ENCODE measurements around the gene DNAH12.

The DNAH12 gene, protein sequence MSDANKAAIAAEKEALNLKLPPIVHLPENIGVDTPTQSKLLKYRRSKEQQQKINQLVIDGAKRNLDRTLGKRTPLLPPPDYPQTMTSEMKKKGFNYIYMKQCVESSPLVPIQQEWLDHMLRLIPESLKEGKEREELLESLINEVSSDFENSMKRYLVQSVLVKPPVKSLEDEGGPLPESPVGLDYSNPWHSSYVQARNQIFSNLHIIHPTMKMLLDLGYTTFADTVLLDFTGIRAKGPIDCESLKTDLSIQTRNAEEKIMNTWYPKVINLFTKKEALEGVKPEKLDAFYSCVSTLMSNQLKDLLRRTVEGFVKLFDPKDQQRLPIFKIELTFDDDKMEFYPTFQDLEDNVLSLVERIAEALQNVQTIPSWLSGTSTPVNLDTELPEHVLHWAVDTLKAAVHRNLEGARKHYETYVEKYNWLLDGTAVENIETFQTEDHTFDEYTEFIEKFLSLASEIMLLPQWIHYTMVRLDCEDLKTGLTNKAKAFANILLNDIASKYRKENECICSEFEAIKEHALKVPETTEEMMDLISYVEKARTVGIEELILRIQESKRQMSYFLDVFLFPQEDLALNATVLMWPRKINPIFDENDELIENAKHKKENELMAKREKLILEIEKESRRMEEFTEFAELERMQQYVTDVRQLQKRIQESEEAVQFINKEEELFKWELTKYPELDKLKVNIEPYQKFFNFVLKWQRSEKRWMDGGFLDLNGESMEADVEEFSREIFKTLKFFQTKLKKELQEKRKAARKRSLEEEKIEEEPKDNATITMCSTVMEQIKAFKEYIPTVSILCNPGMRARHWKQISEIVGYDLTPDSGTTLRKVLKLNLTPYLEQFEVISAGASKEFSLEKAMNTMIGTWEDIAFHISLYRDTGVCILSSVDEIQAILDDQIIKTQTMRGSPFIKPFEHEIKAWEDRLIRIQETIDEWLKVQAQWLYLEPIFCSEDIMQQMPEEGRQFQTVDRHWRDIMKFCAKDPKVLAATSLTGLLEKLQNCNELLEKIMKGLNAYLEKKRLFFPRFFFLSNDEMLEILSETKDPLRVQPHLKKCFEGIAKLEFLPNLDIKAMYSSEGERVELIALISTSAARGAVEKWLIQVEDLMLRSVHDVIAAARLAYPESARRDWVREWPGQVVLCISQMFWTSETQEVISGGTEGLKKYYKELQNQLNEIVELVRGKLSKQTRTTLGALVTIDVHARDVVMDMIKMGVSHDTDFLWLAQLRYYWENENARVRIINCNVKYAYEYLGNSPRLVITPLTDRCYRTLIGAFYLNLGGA (N-terminal part only)

DNA sequence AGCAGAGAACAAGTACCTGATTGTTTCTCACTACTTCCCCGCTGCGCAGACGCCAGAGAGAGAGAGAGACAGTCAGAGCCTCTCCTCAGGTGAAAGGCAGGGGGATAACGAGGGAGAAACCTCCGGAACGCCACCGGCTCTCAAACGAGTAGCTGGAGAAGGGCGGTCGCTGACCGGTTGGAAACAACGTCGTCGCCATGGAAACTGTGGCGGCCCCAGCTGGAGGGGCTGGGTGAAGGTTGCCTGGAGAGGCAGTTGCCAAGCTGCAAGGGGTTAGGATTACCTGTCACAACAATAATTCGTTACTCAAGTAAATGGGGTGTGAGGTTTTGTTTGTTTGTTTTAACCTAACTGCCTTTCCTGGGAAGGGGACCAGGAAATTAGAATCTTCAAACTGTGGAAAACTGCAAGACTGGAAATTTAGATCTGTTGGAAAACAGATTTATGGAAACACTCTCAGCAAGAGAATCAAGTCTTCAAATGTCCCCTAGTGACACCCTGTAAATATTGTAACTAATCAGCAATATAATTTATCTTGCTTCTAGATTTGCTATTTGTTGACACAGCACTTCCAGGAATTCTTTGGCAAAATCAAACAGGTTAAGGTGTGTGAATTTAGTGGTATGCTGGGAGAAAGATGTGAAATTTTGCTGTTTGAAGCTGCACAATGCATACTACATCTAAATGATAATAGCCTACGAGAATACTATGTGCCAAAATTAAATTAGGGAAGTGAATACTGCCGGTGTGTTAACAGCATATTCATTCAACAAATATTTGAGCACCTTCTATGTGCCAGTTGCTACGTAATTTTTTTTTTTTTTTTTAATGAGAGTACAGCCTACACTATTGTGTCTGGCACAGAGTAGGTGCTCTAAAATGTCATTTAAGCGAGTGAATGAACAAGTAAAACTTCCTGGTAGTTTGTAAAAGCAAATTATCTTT lies at the start of gene DNAH12:
Gene DNAH12 (minus strand): TSS at position 164 of the 945 bp plus-strand sequence. CDS start 1,474 bp downstream, outside the sequence.
- Mint-ChIP-seq H3K9me3 (no peaks in the 10 kb centered on the region), H3K36me3 (ENCODE audit: low read depth) (no peaks in the 10 kb centered on the region), H3K4me1 (ENCODE audit: low read depth) (peaks cover 6% of the 10 kb centered on the region), H3K27ac (no peak within 1 kb of the TSS), H3K4me3 (no peak within 1 kb of the TSS), H3K27me3 (ENCODE audit: low read depth) (peaks cover 8% of the 10 kb centered on the region)
- no peak for DNase-seq (ENCODE audit: low spot score)

DNA sequence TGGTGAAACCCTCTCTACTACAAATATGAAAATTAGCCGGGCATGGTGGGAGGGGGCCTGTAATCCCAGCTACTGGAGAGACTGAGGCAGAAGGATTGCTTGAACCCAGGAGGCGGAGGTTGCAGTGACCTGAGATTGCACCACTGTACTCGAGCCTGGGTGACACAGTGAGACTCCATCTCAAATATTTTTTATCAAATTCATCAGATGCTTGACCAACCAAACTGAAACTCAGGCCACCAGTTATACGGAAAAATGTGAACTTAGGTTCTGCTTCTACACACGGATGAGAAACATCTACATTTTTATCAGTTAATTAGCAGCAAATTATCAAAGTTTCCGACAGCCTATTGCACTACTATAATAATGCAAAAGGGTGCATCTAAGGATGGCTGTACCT lies 48.2 kb upstream of the DNAH12 start:
- Mint-ChIP-seq H3K4me1 (ENCODE audit: low read depth) (peaks cover 26% of the 10 kb centered on the region), H3K27me3 (ENCODE audit: low read depth) (no peaks in the 10 kb centered on the region), H3K4me3 (no peak overlapping the region), H3K36me3 (ENCODE audit: low read depth) (peaks cover 17% of the 10 kb centered on the region), H3K27ac (no peak overlapping the region), H3K9me3 (no peaks in the 10 kb centered on the region)
- DNase-seq (ENCODE audit: low spot score) = no peak

DNA sequence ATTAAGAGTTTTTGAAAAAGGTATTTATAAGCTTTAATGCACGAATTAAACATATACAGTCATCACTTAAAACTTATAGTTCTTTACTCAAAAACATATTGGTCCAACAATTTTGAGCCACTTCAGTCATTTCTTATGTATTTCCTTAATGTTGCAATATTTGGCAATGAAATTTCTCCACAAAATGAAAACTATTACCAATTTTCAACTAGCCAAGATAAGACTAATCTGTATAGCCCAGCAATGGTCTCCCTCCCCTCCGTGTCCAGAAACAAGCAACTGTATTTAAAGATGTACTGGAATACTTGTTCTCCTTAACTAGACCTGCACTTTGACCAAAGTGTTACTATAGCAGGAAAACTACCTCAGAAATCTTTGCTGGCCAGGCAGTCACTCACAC lies 43.8 kb upstream of the DNAH12 start:
- Mint-ChIP-seq H3K27ac (no peak overlapping the region), H3K4me3 (no peak overlapping the region), H3K36me3 (ENCODE audit: low read depth) (peaks cover 20% of the 10 kb centered on the region), H3K27me3 (ENCODE audit: low read depth) (no peaks in the 10 kb centered on the region), H3K4me1 (ENCODE audit: low read depth) (peaks cover 7% of the 10 kb centered on the region), H3K9me3 (no peaks in the 10 kb centered on the region)
- DNase-seq (ENCODE audit: low spot score) = no peak

DNA sequence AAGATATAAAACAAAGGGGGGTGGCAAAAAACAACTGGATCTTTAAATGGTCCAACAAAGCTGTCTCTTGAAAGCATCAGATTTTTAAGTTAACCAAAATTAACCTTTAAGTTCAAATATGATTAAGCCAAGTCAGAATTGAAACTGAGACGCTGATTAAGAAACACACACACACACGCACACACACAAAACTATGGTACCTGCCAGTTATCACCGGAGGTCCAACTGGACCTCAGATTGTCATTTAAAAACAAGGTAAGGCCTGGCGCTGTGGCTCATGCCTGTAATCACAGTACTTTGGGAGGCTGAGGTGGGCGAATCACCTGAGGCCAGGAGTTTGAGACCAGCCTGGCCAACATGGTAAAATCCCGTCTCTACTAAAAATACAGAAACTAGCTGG lies 42.6 kb upstream of the DNAH12 start:
- H3K4me3 Mint-ChIP-seq = no peak overlapping the region
- DNase-seq (ENCODE audit: low spot score) = no peak

DNA sequence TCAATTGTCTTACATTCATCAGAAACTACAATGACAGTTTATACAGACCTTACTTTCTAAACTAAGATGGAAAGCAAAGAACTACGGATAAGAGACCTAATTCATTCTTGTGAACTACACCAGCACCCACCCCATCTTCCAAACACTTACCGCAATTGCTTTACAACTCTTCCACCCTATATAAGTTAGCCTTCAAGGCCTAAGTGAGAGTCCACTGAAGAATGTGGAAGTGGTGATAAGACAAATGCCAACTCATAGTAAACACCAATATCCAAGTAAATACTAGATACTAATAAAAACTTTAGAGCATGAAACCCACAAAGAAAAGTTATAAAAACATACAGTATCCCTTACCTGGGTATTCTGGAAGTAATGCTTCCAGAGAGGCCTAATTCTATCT lies 39.4 kb upstream of the DNAH12 start:
- Mint-ChIP-seq H3K27me3 (ENCODE audit: low read depth) (no peaks in the 10 kb centered on the region), H3K36me3 (ENCODE audit: low read depth) (peaks cover 40% of the 10 kb centered on the region), H3K4me3 (no peak overlapping the region), H3K4me1 (ENCODE audit: low read depth) (no peaks in the 10 kb centered on the region), H3K9me3 (no peaks in the 10 kb centered on the region), H3K27ac (no peak overlapping the region)
- DNase-seq (ENCODE audit: low spot score) = no peak

More for the DNA sequence above, 42.6 kb upstream of the DNAH12 start:
- Mint-ChIP-seq H3K9me3 (no peaks in the 10 kb centered on the region), H3K27ac (no peak overlapping the region), H3K36me3 (ENCODE audit: low read depth) (peaks cover 23% of the 10 kb centered on the region), H3K27me3 (ENCODE audit: low read depth) (no peaks in the 10 kb centered on the region), H3K4me1 (ENCODE audit: low read depth) (peaks cover 3% of the 10 kb centered on the region)

DNA sequence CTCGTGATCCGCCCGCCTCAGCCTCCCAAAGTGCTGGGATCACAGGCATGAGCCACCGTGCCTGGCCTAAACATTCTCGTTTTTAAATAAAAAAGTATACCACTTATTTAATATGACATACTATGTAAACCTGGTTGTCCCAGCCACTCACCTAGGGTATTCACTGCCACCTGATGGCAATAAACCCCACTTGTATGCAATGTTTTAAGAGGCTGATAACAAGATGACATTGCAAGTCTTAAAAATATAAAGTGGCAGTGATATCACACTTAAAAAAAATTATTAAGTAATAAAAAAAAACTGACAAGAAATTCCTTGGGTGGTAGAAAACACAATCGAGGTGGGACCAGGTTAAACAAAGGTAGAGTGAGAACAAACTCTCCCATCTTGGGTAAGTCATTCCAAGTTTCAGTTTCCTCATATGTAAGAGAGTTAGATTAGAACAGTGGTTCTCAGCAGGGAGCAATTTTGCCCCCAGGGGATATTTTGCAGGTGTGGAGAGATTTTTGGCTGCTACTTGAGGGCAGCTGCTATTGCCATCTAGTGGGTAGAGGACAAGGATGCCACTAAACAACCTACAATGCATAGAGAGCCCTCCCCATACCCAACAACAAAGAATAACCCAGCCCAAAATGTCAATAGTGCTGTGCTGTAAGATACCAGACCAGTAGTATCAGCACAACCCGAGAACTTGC lies 38.5 kb upstream of the DNAH12 start:
- no peak for DNase-seq (ENCODE audit: low spot score)
- Mint-ChIP-seq H3K9me3 (no peaks in the 10 kb centered on the region), H3K4me3 (no peak overlapping the region), H3K4me1 (ENCODE audit: low read depth) (peaks cover 2% of the 10 kb centered on the region), H3K36me3 (ENCODE audit: low read depth) (peaks cover 46% of the 10 kb centered on the region), H3K27me3 (ENCODE audit: low read depth) (no peaks in the 10 kb centered on the region), H3K27ac (no peak overlapping the region)

DNA sequence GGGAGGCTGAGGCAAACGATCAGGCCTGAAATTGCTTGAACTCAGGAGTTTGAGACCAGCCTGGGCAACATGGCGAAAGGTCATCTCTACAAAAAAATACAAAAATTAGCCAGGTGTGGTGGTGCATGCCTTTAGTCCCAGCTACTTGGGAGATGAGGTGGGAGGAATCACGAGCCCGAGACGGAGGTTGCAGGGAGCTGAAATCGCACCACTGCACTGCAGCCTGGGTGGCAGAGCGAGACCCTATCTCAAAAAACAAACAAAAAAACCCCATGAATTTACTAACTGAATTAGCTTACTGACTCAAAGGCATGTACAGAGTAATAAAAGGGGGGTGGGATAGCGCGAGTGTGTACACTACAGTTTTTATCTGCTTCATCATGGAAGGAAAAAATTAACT lies 33.7 kb upstream of the DNAH12 start:
- no peaks in the 10 kb centered on the region for H3K27me3 Mint-ChIP-seq (ENCODE audit: low read depth)
- H3K36me3 Mint-ChIP-seq (ENCODE audit: low read depth) = peaks cover 56% of the 10 kb centered on the region
- H3K4me1 Mint-ChIP-seq (ENCODE audit: low read depth) = peaks cover 14% of the 10 kb centered on the region
- no peak overlapping the region for H3K4me3 Mint-ChIP-seq
- H3K9me3 Mint-ChIP-seq = no peaks in the 10 kb centered on the region
- DNase-seq (ENCODE audit: low spot score) = no peak
- H3K27ac Mint-ChIP-seq = peak overlapping the region; percentile 13

DNA sequence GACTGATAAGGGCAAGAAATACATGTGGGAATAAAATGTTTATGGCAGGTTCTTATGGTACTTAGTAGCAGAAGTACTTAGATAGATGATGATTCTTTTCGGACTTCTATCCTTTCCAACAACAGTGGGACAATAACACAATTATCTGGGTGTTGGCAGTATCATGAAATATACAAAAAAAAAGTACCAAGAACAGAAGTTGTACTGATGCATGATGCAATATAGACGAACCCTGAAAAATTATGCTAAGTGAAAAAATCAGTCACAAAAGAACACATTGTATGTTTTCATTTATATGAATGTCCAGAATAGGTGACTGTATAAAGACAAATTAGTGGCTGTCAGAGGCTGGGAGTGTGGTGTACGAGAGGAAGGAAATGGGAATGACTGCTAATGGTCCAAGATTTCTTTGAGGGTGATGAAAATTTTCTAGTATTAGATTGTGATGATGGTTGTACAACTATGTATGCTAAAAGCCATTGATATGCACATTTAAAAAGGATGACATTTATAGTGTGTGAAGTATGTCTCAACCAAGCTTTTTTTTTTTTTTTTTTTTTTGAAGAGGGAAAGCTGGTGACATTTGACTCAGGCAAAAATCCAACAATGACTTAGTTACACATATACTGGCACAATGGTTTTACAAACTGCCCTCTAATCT lies 32.0 kb upstream of the DNAH12 start:
- no peak for DNase-seq (ENCODE audit: low spot score)
- Mint-ChIP-seq H3K9me3 (no peaks in the 10 kb centered on the region), H3K36me3 (ENCODE audit: low read depth) (peaks cover 61% of the 10 kb centered on the region), H3K27me3 (ENCODE audit: low read depth) (no peaks in the 10 kb centered on the region), H3K4me1 (ENCODE audit: low read depth) (peaks cover 14% of the 10 kb centered on the region), H3K27ac (peak overlapping the region; percentile 46), H3K4me3 (no peak overlapping the region)

DNA sequence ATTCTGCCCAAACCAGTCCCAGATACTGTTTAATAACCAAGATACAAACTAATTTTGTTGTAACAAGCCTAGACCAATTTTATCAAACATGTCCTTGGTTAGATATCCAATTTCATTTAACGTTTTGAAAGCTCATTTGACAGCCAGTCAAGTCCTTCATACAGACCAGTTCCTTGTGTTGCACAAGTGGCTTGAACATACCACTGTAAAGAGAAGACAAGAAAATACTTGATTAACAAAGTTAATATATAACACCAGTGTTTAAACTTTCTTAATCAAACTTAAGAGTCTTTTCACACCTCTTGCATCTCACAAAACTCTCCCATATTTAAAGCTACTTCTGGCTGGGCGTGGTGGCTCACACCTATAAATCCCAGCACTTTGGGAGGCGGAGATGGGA lies 28.0 kb upstream of the DNAH12 start:
- H3K27me3 Mint-ChIP-seq (ENCODE audit: low read depth) = no peaks in the 10 kb centered on the region
- no peaks in the 10 kb centered on the region for H3K9me3 Mint-ChIP-seq
- no peak for DNase-seq (ENCODE audit: low spot score)
- peaks cover 52% of the 10 kb centered on the region for H3K36me3 Mint-ChIP-seq (ENCODE audit: low read depth)
- H3K4me1 Mint-ChIP-seq (ENCODE audit: low read depth) = peaks cover 9% of the 10 kb centered on the region
- H3K4me3 Mint-ChIP-seq = no peak overlapping the region
- H3K27ac Mint-ChIP-seq = no peak overlapping the region

DNA sequence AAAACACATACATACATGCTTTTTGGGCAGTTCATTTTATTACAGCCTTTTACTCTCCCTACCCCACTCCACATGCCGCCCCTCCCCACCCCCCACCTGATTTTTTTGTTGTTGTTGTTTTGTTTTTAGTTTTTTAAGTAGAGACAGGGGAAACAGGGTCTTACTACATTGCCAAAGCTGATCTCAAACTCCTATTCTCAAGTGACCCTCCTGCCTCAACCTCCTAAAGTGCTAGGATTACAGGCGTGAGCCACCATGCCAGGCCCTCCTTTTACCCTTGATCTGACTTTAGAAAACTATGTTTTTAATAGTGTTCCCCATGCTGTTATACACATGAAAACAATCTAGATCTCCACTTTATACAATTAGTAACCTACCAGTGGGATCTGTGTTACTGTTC lies 26.7 kb upstream of the DNAH12 start:
- Mint-ChIP-seq H3K27ac (no peak overlapping the region), H3K9me3 (no peaks in the 10 kb centered on the region), H3K4me1 (ENCODE audit: low read depth) (peaks cover 2% of the 10 kb centered on the region), H3K27me3 (ENCODE audit: low read depth) (no peaks in the 10 kb centered on the region), H3K4me3 (no peak overlapping the region), H3K36me3 (ENCODE audit: low read depth) (peaks cover 53% of the 10 kb centered on the region)
- no peak for DNase-seq (ENCODE audit: low spot score)

DNA sequence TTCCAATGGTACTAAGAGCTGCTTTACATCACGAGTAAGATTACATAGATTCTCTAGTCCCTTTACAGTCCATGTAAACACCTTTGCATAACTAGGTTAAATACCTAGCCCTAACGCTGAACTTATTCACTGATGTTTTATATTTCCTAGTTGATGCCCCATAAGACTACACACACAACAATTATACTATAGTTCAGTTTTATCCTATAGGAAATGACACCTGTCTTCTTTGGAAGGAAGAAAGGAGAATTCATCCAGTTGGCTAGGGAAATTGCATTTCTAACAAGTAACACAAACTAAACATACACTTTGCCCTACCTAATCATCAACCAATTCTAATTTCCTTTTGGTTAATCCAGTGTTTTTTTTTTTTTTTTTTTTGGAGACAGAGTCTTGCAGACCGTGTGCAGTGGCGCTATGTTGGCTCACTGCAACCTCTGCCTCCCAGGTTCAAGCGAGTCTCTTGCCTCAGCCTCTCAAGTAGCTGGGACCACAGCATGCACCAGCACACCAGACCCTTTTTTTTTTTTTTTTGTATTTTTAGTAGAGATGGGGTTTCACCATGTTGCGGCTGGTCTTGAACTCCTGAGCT lies 25.8 kb upstream of the DNAH12 start:
- Mint-ChIP-seq H3K4me1 (ENCODE audit: low read depth) (peaks cover 2% of the 10 kb centered on the region), H3K27ac (no peak overlapping the region), H3K4me3 (no peak overlapping the region), H3K36me3 (ENCODE audit: low read depth) (peaks cover 46% of the 10 kb centered on the region), H3K27me3 (ENCODE audit: low read depth) (no peaks in the 10 kb centered on the region), H3K9me3 (no peaks in the 10 kb centered on the region)
- DNase-seq (ENCODE audit: low spot score) = no peak

DNA sequence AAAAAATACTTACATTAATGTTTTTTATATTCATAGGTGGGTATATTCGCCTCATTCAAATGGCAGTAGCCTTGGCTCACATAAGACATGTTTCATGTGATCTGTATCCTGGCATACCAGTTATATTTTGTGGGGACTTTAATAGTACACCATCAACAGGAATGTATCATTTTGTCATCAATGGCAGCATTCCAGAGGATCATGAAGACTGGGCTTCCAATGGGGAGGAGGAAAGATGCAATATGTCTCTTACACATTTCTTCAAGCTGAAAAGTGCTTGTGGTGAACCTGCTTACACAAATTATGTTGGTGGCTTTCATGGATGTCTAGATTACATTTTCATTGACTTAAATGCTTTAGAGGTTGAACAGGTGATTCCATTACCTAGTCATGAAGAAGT lies 15.4 kb upstream of the DNAH12 start:
- DNase-seq (ENCODE audit: low spot score) = no peak
- Mint-ChIP-seq H3K36me3 (ENCODE audit: low read depth) (peaks cover 43% of the 10 kb centered on the region), H3K27ac (no peak overlapping the region), H3K4me3 (peak overlapping the region; percentile 63), H3K9me3 (no peaks in the 10 kb centered on the region), H3K4me1 (ENCODE audit: low read depth) (peaks cover 38% of the 10 kb centered on the region), H3K27me3 (ENCODE audit: low read depth) (no peaks in the 10 kb centered on the region)

Data from T-helper 2 cell treated with Interferon-gamma antibody and Interleukin-4, amounts not matched to agents 5 μg/mL and 100 μg/mL, for 36 hours (primary cell).